ENCODE data around the gene PRPF38B.

DNA sequence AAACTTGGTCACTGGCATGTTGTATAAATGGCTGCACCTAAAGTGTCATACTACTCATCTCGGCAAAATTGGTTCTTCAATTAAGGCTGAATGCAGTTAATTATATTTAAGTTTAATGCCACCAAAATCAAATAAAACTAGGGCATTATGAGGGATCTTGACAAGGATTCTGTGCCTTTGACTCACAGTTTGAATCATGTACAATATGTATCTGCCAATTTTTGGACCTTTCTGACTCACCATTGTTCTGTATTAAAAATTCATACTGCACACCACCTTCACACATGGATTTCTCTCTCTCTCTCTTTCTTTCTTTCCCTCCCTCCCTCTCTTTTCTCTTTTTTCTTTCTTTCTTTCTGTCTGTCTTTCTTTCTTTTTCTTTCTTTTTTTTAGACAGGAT lies 40.3 kb downstream of the PRPF38B start:
- TF ChIP-seq, protein P1, sequence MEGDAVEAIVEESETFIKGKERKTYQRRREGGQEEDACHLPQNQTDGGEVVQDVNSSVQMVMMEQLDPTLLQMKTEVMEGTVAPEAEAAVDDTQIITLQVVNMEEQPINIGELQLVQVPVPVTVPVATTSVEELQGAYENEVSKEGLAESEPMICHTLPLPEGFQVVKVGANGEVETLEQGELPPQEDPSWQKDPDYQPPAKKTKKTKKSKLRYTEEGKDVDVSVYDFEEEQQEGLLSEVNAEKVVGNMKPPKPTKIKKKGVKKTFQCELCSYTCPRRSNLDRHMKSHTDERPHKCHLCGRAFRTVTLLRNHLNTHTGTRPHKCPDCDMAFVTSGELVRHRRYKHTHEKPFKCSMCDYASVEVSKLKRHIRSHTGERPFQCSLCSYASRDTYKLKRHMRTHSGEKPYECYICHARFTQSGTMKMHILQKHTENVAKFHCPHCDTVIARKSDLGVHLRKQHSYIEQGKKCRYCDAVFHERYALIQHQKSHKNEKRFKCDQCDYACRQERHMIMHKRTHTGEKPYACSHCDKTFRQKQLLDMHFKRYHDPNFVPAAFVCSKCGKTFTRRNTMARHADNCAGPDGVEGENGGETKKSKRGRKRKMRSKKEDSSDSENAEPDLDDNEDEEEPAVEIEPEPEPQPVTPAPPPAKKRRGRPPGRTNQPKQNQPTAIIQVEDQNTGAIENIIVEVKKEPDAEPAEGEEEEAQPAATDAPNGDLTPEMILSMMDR (IDR thresholded peaks at IDR 0.05), result no peak
- TF ChIP-seq POLR2A (IDR thresholded peaks at IDR 0.05), result no peak
- TF ChIP-seq EP300 (IDR thresholded peaks at IDR 0.05; ENCODE audit: low read depth), result no peak

Data from transverse colon (tissue), 3 donors.